ENCODE data around the gene NAPSA. TPM values are rescaled to one million over a fixed set of nuclear protein-coding genes. Genes with fewer than 3 reads are reported as not detected.

The NAPSA gene
- total and polyA plus RNA-seq, 2 donors (not counting 3 experiments of a cell fraction or from before 2014, with no cell fraction given) = 0.19 TPM; not detected in 1

DNA sequence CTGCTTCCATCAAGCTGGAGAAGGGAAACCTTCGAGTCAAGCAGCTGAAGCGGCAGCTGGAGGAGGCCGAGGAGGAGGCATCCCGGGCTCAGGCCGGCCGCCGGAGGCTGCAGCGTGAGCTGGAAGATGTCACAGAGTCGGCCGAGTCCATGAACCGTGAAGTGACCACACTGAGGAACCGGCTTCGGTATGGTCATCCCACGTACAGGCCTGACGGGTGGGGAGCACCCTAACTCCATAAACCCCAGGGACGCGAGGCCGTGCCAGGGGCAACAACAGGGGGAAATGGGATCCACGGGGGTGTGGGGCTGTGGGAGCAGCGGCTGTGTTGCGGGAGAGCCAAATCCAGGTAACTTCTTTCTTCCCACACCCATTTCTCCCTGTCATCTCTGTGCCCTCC, 56.4 kb downstream of the NAPSA start:
- no peak for FAIRE-seq
- H3K4me3 ChIP-seq (replicated peaks in 1 of 3; ENCODE audit: insufficient read depth in 1 of 3, low read depth in 1 of 3, low read length in 3 of 3) = no peak overlapping the region
- H3K4me1 ChIP-seq (ENCODE audit: control insufficient read depth, extremely low read depth, insufficient read depth, low read length) = no peaks in the 10 kb centered on the region
- H3K9ac ChIP-seq (replicated peaks; ENCODE audit: extremely low read depth, insufficient read depth, low read length) = no peak overlapping the region
- H4K20me1 ChIP-seq (replicated peaks; ENCODE audit: control insufficient read depth, extremely low read depth, insufficient read depth, low read length) = no peaks in the 10 kb centered on the region
- H3K9me3 ChIP-seq (replicated peaks; ENCODE audit: control insufficient read depth, insufficient read depth, low read length) = no peaks in the 10 kb centered on the region
- intact Hi-C loops (cut with micrococcal nuclease) = no loop called here
- BruUV-seq (replicated peaks) = no TSS peak
- H2AFZ ChIP-seq (ENCODE audit: low read depth, low read length) = no peak overlapping the region
- DNase-seq (ENCODE audit: low read depth, low spot score) = no peak
- no peaks in the 10 kb centered on the region for H3K36me3 ChIP-seq (ENCODE audit: control insufficient read depth in 2 of 2, extremely low read depth in 1 of 2, insufficient read depth in 2 of 2, low read length in 2 of 2)
- TF ChIP-seq EZH2 (IDR thresholded peaks at IDR 0.05; ENCODE audit: borderline replicate concordance, low read depth, low read length, severe bottlenecking) (no peak), POLR2AphosphoS5 (IDR thresholded peaks at IDR 0.05; ENCODE audit: insufficient read depth, low read depth, low read length) (no peak), GATA2 (IDR thresholded peaks at IDR 0.05; ENCODE audit: insufficient read depth, insufficient read length, low read depth, low read length) (no peak), MYC (IDR thresholded peaks at IDR 0.05; ENCODE audit: low read depth, low read length) (no peak), JUN (IDR thresholded peaks at IDR 0.05; ENCODE audit: borderline replicate concordance, insufficient read depth, insufficient read length, low read depth) (no peak), FOS (IDR thresholded peaks at IDR 0.05; ENCODE audit: borderline replicate concordance, insufficient read depth, low read length) (no peak), POLR2A (IDR thresholded peaks at IDR 0.05; ENCODE audit: low read depth, low read length) (no peak)
- TF ChIP-seq, protein P1, sequence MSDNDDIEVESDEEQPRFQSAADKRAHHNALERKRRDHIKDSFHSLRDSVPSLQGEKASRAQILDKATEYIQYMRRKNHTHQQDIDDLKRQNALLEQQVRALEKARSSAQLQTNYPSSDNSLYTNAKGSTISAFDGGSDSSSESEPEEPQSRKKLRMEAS (IDR thresholded peaks at IDR 0.05; ENCODE audit: insufficient read depth, insufficient read length) = no peak
- H3K27ac ChIP-seq (ENCODE audit: insufficient read depth, low read depth, low read length) = no peak overlapping the region
- POLR2A ChIA-PET = no interaction called here
- no peak overlapping the region for H3K4me2 ChIP-seq (ENCODE audit: insufficient read depth, low read length)
- no peaks in the 10 kb centered on the region for H3K9me1 ChIP-seq (replicated peaks; ENCODE audit: control insufficient read depth, extremely low read depth, insufficient read depth, low read length)
- CTCF ChIA-PET = no interaction called here
- H3K27me3 ChIP-seq (ENCODE audit: control insufficient read depth in 2 of 2, insufficient read depth in 2 of 2, low read length in 2 of 2) = peaks cover 27 to 41% of the 10 kb centered on the region in 2 experiments
- dilution Hi-C loops (cut with MboI; ENCODE audit: extremely low pct_ligation_motif_present, low sequenced_read_pairs) = no loop called here
- H3K79me2 ChIP-seq (ENCODE audit: control insufficient read depth, insufficient read depth, low read length) = no peaks in the 10 kb centered on the region

Other genes with a start within 250 kb of the NAPSA start
- gene IZUMO2, start 202.4 kb downstream of the NAPSA start, total RNA-seq = not detected in 2 replicates
- not detected in 2 replicates for gene IZUMO2, start 202.4 kb downstream of the NAPSA start, polyA plus RNA-seq
- 0.13 TPM in 1 of 2 replicates, not detected in the other for gene MYH14, start 162.0 kb downstream of the NAPSA start, total RNA-seq
- gene MYH14, start 162.0 kb downstream of the NAPSA start, polyA plus RNA-seq = 0.05 TPM in 1 of 2 replicates, not detected in the other
- gene KCNC3, start 36.3 kb downstream of the NAPSA start, total RNA-seq = 0.76 and 0.91 TPM in 2 replicates
- gene KCNC3, start 36.3 kb downstream of the NAPSA start, polyA plus RNA-seq = 0.22 and 0.30 TPM in 2 replicates
- 46.7 and 50.6 TPM in 2 replicates for gene NR1H2, start 10.8 kb upstream of the NAPSA start, total RNA-seq
- gene NR1H2, start 10.8 kb upstream of the NAPSA start, polyA plus RNA-seq = 48.4 and 67.3 TPM in 2 replicates
- 63.9 and 73.8 TPM in 2 replicates for gene POLD1, start 18.7 kb upstream of the NAPSA start, total RNA-seq
- gene POLD1, start 18.7 kb upstream of the NAPSA start, polyA plus RNA-seq = 40.9 and 56.7 TPM in 2 replicates
- not detected in 2 replicates for gene SPIB, start 53.3 kb upstream of the NAPSA start, total RNA-seq
- not detected in 2 replicates for gene SPIB, start 53.3 kb upstream of the NAPSA start, polyA plus RNA-seq
- not detected in 2 replicates for gene MYBPC2, start 67.3 kb upstream of the NAPSA start, total RNA-seq
- 0.03 TPM in 1 of 2 replicates, not detected in the other for gene MYBPC2, start 67.3 kb upstream of the NAPSA start, polyA plus RNA-seq
- 101 and 106 TPM in 2 replicates for gene EMC10, start 110.9 kb upstream of the NAPSA start, total RNA-seq
- gene EMC10, start 110.9 kb upstream of the NAPSA start, polyA plus RNA-seq = 111 and 141 TPM in 2 replicates
- 0.44 and 0.62 TPM in 2 replicates for gene GARIN5A, start 111.2 kb upstream of the NAPSA start, total RNA-seq
- 0.65 and 0.76 TPM in 2 replicates for gene GARIN5A, start 111.2 kb upstream of the NAPSA start, polyA plus RNA-seq
- 33.8 and 37.4 TPM in 2 replicates for gene JOSD2, start 145.6 kb upstream of the NAPSA start, total RNA-seq
- 62.8 and 103 TPM in 2 replicates for gene JOSD2, start 145.6 kb upstream of the NAPSA start, polyA plus RNA-seq
- gene ASPDH, start 148.3 kb upstream of the NAPSA start, total RNA-seq = not detected in 2 replicates
- not detected in 2 replicates for gene ASPDH, start 148.3 kb upstream of the NAPSA start, polyA plus RNA-seq
- gene LRRC4B, start 202.8 kb upstream of the NAPSA start, total RNA-seq = not detected in 2 replicates
- 0.08 and 0.10 TPM in 2 replicates for gene LRRC4B, start 202.8 kb upstream of the NAPSA start, polyA plus RNA-seq

Measured in endothelial cell of umbilical vein (primary cell).